HG03565 (cell line): ENCODE measurements around the gene KCNH6.

Source experiments
- ATAC-seq: cut with Tn5 transposase; IDR thresholded peaks from one replicate; pipeline ENCODE4 v1.9.1; 2021; ENCODE audit warnings: mild to moderate bottlenecking, moderate library complexity; ENCODE audit not compliant: unreplicated experiment

Gene KCNH6

DNA sequence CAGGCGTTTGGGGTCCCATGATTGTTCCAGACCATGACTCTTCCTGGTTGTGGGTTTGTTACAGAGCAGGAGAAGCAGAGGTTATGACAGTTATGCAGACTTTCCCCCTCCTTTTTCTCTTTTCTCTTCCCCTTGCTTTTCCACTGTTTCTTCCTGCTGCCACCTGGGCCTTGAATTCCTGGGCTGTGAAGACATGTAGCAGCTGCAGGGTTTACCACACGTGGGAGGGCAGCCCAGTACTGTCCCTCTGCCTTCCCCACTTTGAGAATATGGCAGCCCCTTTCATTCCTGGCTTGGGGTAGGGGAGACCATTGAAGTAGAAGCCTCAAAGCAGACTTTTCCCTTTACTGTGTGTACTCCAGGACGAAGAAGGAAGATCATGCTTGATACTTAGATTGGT lies 69.6 kb downstream of the KCNH6 start:
- no peak for ATAC-seq

DNA sequence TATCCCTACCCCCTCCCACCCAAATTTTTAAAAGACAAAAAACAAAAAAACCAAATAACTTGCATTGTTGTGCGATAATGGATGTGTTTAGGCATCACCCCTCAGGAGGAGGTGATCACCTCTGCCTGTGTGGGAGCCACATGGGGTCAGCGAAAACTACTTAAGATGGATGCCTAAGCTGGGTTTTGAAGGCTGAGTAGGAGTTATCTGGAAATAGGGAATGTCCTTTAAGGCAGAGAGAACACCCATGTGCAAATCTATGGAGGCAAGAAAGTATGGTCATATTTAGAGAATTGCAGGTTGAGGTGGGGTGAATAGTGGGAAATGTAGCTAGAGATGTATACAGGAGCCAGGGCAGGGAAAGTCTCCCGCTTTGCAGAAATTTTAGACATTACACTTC lies 72.0 kb downstream of the KCNH6 start:
- no peak for ATAC-seq
